Activated CD8-positive, alpha-beta memory T cell treated with anti-CD3 and anti-CD28 coated beads, Interleukin-2, amount 10 ng/mL, durations not matched to agents 7 days and 5 days (primary cell): Measurements from ENCODE around the gene SIRT2. TPM values are rescaled to one million over a fixed set of nuclear protein-coding genes. Genes with fewer than 3 reads are reported as not detected.
"Not testable (repeated sequence)": the region's sequence is repeated elsewhere in the genome, so short reads cannot be mapped to it uniquely, and the experiment has no call there.

Experiments used
- ATAC-seq: fragments of 150-1000 bp; cut with Tn5 transposase; one replicate; pipeline ENCODE4 v1.10.0; 2021; ENCODE audit warnings: moderate library complexity
- CTCF ChIA-PET: fragments of 350-600 bp; sonication (Branson Sonifier 250); formaldehyde crosslinking; loops from one replicate; lab custom pipeline; 2021; ENCODE audit warnings: antibody characterized with exemption; lab: Charles Lee
- DNase-seq: peaks from one replicate; pipeline ENCODE4 v3.0.0-alpha.2; 2020
- H3K27ac Mint-ChIP-seq: one replicate; pipeline ENCODE4 v1.8.0; 2021; ENCODE audit warnings: mild to moderate bottlenecking, mixed read lengths
- H3K27me3 Mint-ChIP-seq: one replicate; pipeline ENCODE4 v1.8.0; 2021; ENCODE audit warnings: mixed read lengths
- H3K36me3 Mint-ChIP-seq: one replicate; pipeline ENCODE4 v1.8.0; 2021; ENCODE audit warnings: mild to moderate bottlenecking, mixed read lengths
- H3K4me1 Mint-ChIP-seq: one replicate; pipeline ENCODE4 v1.8.0; 2021; ENCODE audit warnings: mixed read lengths
- H3K4me3 Mint-ChIP-seq: one replicate; pipeline ENCODE4 v1.8.0; 2021; ENCODE audit warnings: mild to moderate bottlenecking, moderate library complexity, mixed read lengths
- H3K9me3 Mint-ChIP-seq: one replicate; pipeline ENCODE4 v1.8.0; 2022; ENCODE audit warnings: low read depth, mixed read lengths
- total RNA-seq, 2 experiments: library from RNA; stranded (reverse); gene quantifications; one replicate each; pipeline ENCODE4 v1.2.3, GENCODE V29; 2021

SIRT2 gene
- total RNA-seq, 2 experiments from 2014 or later = 47.1 to 47.8 TPM

- Mint-ChIP-seq H3K4me3 (peak overlapping the region; percentile 79), H3K4me1 (peaks cover 46% of the 10 kb centered on the region), H3K36me3 (peaks cover 37% of the 10 kb centered on the region), H3K27me3 (no peaks in the 10 kb centered on the region), H3K27ac (peak overlapping the region; percentile 85), H3K9me3 (no peaks in the 10 kb centered on the region)
- ATAC-seq (no peak), DNase-seq (no peak)
- CTCF ChIA-PET = interaction anchor here (0.8 to 4.1 kb wide), 16 partner anchors 8 to 466 kb away, joined by 3 to 24 read pairs (median 8); partner anchors contain the start of genes ACTN4, ECH1, FAM98C and MRPS12
These were observed 30.9 kb downstream of the SIRT2 start for GRCh38 chr19:38868551-38868950.

GRCh38 chr19:38867171-38867780 is 32.1 kb downstream of the SIRT2 start:
- H3K27me3 Mint-ChIP-seq = no peaks in the 10 kb centered on the region
- DNase-seq (no peak), ATAC-seq (no peak)
- H3K4me1 Mint-ChIP-seq = peaks cover 49% of the 10 kb centered on the region
- H3K4me3 Mint-ChIP-seq = no peak overlapping the region
- no peak overlapping the region for H3K27ac Mint-ChIP-seq
- no peaks in the 10 kb centered on the region for H3K9me3 Mint-ChIP-seq
- H3K36me3 Mint-ChIP-seq = peaks cover 31% of the 10 kb centered on the region
- CTCF ChIA-PET = interaction anchor here (0.6 to 4.1 kb wide), 4 partner anchors 10 to 152 kb away, joined by 3 to 24 read pairs (median 12); no protein-coding TSS in a partner anchor

- H3K27ac Mint-ChIP-seq = no peak overlapping the region
- CTCF ChIA-PET = interaction anchor here (1.4 to 2.9 kb wide), 4 partner anchors 9 to 31 kb away, joined by 6 to 9 read pairs (median 8); partner anchors contain the start of gene ECH1
- no peaks in the 10 kb centered on the region for H3K27me3 Mint-ChIP-seq
- no peak for ATAC-seq
- no peak overlapping the region for H3K4me3 Mint-ChIP-seq
- H3K4me1 Mint-ChIP-seq = peaks cover 41% of the 10 kb centered on the region
- peaks cover 16% of the 10 kb centered on the region for H3K36me3 Mint-ChIP-seq
- DNase-seq = no peak
- no peaks in the 10 kb centered on the region for H3K9me3 Mint-ChIP-seq
These were observed 36.9 kb downstream of the SIRT2 start for GRCh38 chr19:38862321-38863059.

DNA sequence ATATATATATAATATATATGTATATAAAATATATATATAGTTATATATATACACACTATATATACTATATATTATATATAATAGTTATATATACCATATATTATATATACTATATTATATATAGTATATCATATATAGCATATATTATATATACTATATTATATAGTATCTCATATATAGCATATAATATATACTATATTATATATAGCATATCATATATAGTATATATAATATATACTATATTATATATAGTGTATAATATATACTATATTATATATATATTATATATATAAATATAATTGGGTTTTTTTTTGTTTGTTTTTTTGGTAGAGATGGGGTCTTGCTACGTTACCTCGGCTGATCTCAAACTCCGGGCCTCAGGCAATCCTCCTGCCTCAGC is 38.0 kb downstream of the SIRT2 start:
- DNase-seq (no peak), ATAC-seq (no peak)
- peaks cover 51% of the 10 kb centered on the region for H3K4me1 Mint-ChIP-seq
- H3K36me3 Mint-ChIP-seq = peaks cover 16% of the 10 kb centered on the region
- no peak overlapping the region for H3K4me3 Mint-ChIP-seq
- no peaks in the 10 kb centered on the region for H3K9me3 Mint-ChIP-seq
- no peak overlapping the region for H3K27ac Mint-ChIP-seq
- H3K27me3 Mint-ChIP-seq = no peaks in the 10 kb centered on the region
- CTCF ChIA-PET = interaction anchor here (0.6 to 2.4 kb wide), 8 partner anchors 8 to 458 kb away, joined by 3 to 9 read pairs (median 5); partner anchors contain the start of genes FAM98C, MRPS12 and SARS2

GRCh38 chr19:38859631-38860204 is 39.7 kb downstream of the SIRT2 start:
- CTCF ChIA-PET = interaction anchor here (1.2 to 2.4 kb wide), 3 partner anchors 10 to 457 kb away, joined by 3 to 9 read pairs (median 5); partner anchors contain the start of gene FAM98C
- H3K4me3 Mint-ChIP-seq, H3K27ac Mint-ChIP-seq, H3K9me3 Mint-ChIP-seq, H3K27me3 Mint-ChIP-seq, H3K36me3 Mint-ChIP-seq, DNase-seq, ATAC-seq: not testable (repeated sequence)
- peaks cover 41% of the 10 kb centered on the region for H3K4me1 Mint-ChIP-seq

GRCh38 chr19:38856813-38857212 is 42.6 kb downstream of the SIRT2 start:
- CTCF ChIA-PET = interaction anchor here (0.9 to 1.8 kb wide), 4 partner anchors 12 to 50 kb away, joined by 3 to 20 read pairs (median 4); no protein-coding TSS in a partner anchor
- Mint-ChIP-seq H3K4me1 (peaks cover 38% of the 10 kb centered on the region), H3K4me3 (peak overlapping the region; percentile 17), H3K27ac (peak overlapping the region; percentile 79), H3K9me3 (no peaks in the 10 kb centered on the region), H3K27me3 (no peaks in the 10 kb centered on the region), H3K36me3 (peaks cover 4% of the 10 kb centered on the region)
- ATAC-seq (no peak), DNase-seq (no peak)

DNA sequence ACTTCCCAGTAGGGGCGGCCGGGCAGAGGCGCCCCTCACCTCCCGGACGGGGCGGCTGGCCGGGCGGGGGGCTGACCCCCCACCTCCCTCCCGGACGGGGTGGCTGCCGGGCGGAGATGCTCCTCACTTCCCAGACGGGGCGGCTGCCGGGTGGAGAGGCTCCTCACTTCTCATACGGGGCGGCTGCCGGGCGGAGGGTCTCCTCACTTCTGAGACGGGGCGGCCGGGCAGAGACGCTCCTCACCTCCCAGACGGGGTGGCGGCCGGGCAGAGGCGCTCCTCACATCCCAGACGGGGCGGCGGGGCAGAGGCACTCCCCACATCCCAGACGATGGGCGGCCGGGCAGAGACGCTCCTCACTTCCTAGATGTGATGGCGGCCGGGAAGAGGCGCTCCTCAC is 43.7 kb downstream of the SIRT2 start:
- H3K27ac Mint-ChIP-seq, DNase-seq, H3K9me3 Mint-ChIP-seq, H3K4me3 Mint-ChIP-seq, CTCF ChIA-PET, H3K27me3 Mint-ChIP-seq, H3K36me3 Mint-ChIP-seq, ATAC-seq: not testable (repeated sequence)
- H3K4me1 Mint-ChIP-seq = peaks cover 38% of the 10 kb centered on the region

DNA sequence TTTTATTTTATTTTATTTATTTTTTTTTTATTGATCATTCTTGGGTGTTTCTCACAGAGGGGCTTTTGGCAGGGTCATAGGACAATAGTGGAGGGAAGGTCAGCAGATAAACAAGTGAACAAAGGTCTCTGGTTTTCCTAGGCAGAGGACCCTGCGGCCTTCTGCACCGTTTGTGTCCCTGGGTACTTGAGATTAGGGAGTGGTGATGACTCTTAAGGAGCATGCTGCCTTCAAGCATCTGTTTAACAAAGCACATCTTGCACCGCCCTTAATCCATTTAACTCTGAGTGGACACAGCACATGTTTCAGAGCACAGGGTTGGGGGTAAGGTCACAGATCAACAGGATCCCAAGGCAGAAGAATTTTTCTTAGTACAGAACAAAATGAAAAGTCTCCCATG is 44.5 kb downstream of the SIRT2 start:
- not testable (repeated sequence) for H3K27ac Mint-ChIP-seq, H3K36me3 Mint-ChIP-seq, ATAC-seq, DNase-seq, H3K9me3 Mint-ChIP-seq, H3K27me3 Mint-ChIP-seq, H3K4me3 Mint-ChIP-seq
- CTCF ChIA-PET = interaction anchor here (2.0 kb wide), 1 partner anchor 8 kb away, joined by 6 read pairs; no protein-coding TSS in a partner anchor
- H3K4me1 Mint-ChIP-seq = peaks cover 37% of the 10 kb centered on the region

- H3K9me3 Mint-ChIP-seq = no peaks in the 10 kb centered on the region
- H3K27ac Mint-ChIP-seq = peak overlapping the region; percentile 93
- ATAC-seq (no peak), DNase-seq (no peak)
- CTCF ChIA-PET = interaction anchor here (1.0 to 4.4 kb wide), 8 partner anchors 8 to 219 kb away, joined by 3 to 24 read pairs (median 6); no protein-coding TSS in a partner anchor
- H3K4me3 Mint-ChIP-seq = peak overlapping the region; percentile 85
- peaks cover 14% of the 10 kb centered on the region for H3K36me3 Mint-ChIP-seq
- no peaks in the 10 kb centered on the region for H3K27me3 Mint-ChIP-seq
- peaks cover 45% of the 10 kb centered on the region for H3K4me1 Mint-ChIP-seq
These were observed 46.2 kb downstream of the SIRT2 start for GRCh38 chr19:38853214-38853613.

GRCh38 chr19:38852231-38853044 is 47.0 kb downstream of the SIRT2 start:
- peak overlapping the region; percentile 93 for H3K27ac Mint-ChIP-seq
- ATAC-seq (no peak), DNase-seq (peak; percentile 85)
- H3K9me3 Mint-ChIP-seq = no peaks in the 10 kb centered on the region
- CTCF ChIA-PET = interaction anchor here (0.6 to 4.4 kb wide), 11 partner anchors 9 to 166 kb away, joined by 3 to 24 read pairs (median 5); partner anchors contain the start of genes MRPS12, RINL and SARS2
- no peaks in the 10 kb centered on the region for H3K27me3 Mint-ChIP-seq
- H3K4me1 Mint-ChIP-seq = peaks cover 46% of the 10 kb centered on the region
- peaks cover 22% of the 10 kb centered on the region for H3K36me3 Mint-ChIP-seq
- peak overlapping the region; percentile 85 for H3K4me3 Mint-ChIP-seq

- CTCF ChIA-PET = interaction anchor here (0.6 to 4.4 kb wide), 10 partner anchors 9 to 217 kb away, joined by 3 to 24 read pairs (median 5); partner anchors contain the start of genes MRPS12, RINL and SARS2
- peak; percentile 94 for DNase-seq
- Mint-ChIP-seq H3K27ac (peak overlapping the region; percentile 99), H3K36me3 (peaks cover 28% of the 10 kb centered on the region), H3K4me1 (peaks cover 45% of the 10 kb centered on the region), H3K27me3 (no peaks in the 10 kb centered on the region), H3K4me3 (peak overlapping the region; percentile 88), H3K9me3 (no peaks in the 10 kb centered on the region)
- peak; percentile 10 for ATAC-seq
These were observed 47.7 kb downstream of the SIRT2 start for GRCh38 chr19:38851622-38852230.
